Measurements from ENCODE around the gene MED16. TPM values are rescaled to one million over a fixed set of nuclear protein-coding genes. Genes with fewer than 3 reads are reported as not detected.

The MED16 gene
- total and polyA plus RNA-seq, 2 of the 4 experiments (the other 2 are of a cell fraction), result 8.1 to 40.2 TPM

DNA sequence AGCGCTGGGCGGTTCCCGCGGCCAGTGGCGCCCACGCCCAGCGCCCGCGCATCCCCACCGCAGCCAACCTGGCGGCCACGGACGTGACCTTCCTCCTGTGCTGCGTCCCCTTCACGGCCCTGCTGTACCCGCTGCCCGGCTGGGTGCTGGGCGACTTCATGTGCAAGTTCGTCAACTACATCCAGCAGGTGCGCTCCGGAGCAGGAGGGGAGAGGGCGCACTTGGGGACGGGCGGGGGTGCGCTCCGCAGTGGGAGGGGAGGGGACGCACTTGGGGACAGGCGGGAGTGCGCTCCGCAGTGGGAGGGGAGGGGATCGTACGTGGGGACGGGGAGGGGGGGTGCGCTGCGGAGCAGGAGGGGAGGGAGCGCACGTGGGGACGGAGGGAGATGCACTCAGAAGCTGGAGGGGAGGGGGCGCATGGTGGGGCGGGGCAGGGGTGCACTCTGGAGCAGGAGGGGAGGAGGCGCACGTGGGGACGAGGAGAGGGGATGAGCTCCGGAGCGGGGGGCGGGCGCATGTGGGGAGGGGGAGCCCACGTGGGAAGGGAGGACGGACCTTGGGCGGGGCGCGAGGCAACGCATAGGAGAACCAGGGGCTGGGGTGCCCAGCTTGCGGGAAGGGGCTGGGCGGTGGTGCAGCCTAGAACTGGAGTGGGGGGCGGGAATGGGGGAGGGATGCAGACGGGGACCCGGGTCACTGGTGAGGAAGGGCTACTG lies 25.7 kb upstream of the MED16 start:
- in situ Hi-C loops (cut with MboI; ENCODE audit: low sequenced_read_pairs), result no loop called here

More for the DNA sequence above, 25.7 kb upstream of the MED16 start:
- Histone ChIP-seq H4K5ac (ENCODE audit: low read depth, low read length) (no peak overlapping the region), H3K23ac (ENCODE audit: low read depth, low read length) (no peak overlapping the region), H3K9me3 (ENCODE audit: control insufficient read depth, insufficient read depth, low read length) (no peaks in the 10 kb centered on the region), H2BK5ac (ENCODE audit: low read depth, low read length, poor library complexity, severe bottlenecking) (no peak overlapping the region), H3K36me3 (ENCODE audit: control insufficient read depth, insufficient read depth, low read length) (no peaks in the 10 kb centered on the region), H4K91ac (ENCODE audit: insufficient read depth, low read depth, low read length) (no peak overlapping the region), H4K8ac (ENCODE audit: low read depth in 2 of 2, low read length in 2 of 2) (no peak overlapping the region), H3K9me1 (ENCODE audit: insufficient read depth, low read length) (no peaks in the 10 kb centered on the region), H2AFZ (replicated peaks; ENCODE audit: low read length, poor library complexity) (no peak overlapping the region), H2BK20ac (ENCODE audit: low read depth, low read length) (no peak overlapping the region), H2BK120ac (ENCODE audit: low read depth, low read length) (no peak overlapping the region), H3K18ac (ENCODE audit: low read depth, low read length) (no peak overlapping the region), H3K56ac (ENCODE audit: extremely low read depth, insufficient read depth, low read length) (no peak overlapping the region), H3K9ac (ENCODE audit: low read depth, low read length) (no peak overlapping the region), H3K4me1 (ENCODE audit: control insufficient read depth, insufficient read depth, low read length) (peaks cover 7% of the 10 kb centered on the region), H3K79me1 (ENCODE audit: low read depth in 1 of 2, low read length in 2 of 2) (peaks cover 0 to 1% of the 10 kb centered on the region in 2 experiments; a peak in 1 of 4 replicates), H2AK9ac (replicated peaks; ENCODE audit: low read depth, low read length, poor library complexity) (no peak overlapping the region), H3K4me2 (ENCODE audit: low read depth, low read length) (no peak overlapping the region), H2BK15ac (ENCODE audit: low read depth, low read length) (no peak overlapping the region), H3K4me3 (ENCODE audit: insufficient read depth, low read depth, low read length) (no peak overlapping the region), H3K4ac (ENCODE audit: low read depth, low read length) (no peak overlapping the region), H3K27me3 (ENCODE audit: control insufficient read depth, insufficient read depth, low read length) (peaks cover 38% of the 10 kb centered on the region), H3K14ac (replicated peaks; ENCODE audit: low read depth, low read length) (no peak overlapping the region), H3K27ac (ENCODE audit: insufficient read depth, low read length) (no peak overlapping the region), H2AK5ac (ENCODE audit: low read depth, low read length) (no peak overlapping the region), H4K20me1 (ENCODE audit: insufficient read depth, low read length) (no peaks in the 10 kb centered on the region)
- WGBS, 2 experiments (ENCODE audit: extremely low coverage in 2 of 2, insufficient read length in 1 of 2), result 2% methylated on average over 13 of the region's 58 CpGs; no CpG with 5 or more reads in 1 of the 2 experiments
- CTCF ChIA-PET, result no interaction called here
- no TSS peak for BruUV-seq (replicated peaks)
- POLR2A ChIA-PET (ENCODE audit: unreplicated experiment), result no interaction called here
- dilution Hi-C loops (cut with HindIII; ENCODE audit: low sequenced_read_pairs, unreplicated experiment) (no loop called here), intact Hi-C loops (cut with micrococcal nuclease) (no loop called here)
- TF ChIP-seq SMC3 (IDR thresholded peaks at IDR 0.05; ENCODE audit: low read depth, low read length), result no peak
- TF ChIP-seq NFE2L2 (IDR thresholded peaks at IDR 0.05; ENCODE audit: low read depth, low read length), result no peak
- no peak for TF ChIP-seq RCOR1 (IDR thresholded peaks at IDR 0.05; ENCODE audit: insufficient replicate concordance, low read length)
- no peak for TF ChIP-seq FOS (IDR thresholded peaks at IDR 0.05; ENCODE audit: low read depth, low read length)
- no peak for TF ChIP-seq MAFK (IDR thresholded peaks at IDR 0.05; ENCODE audit: low read depth, low read length)
- no peak for TF ChIP-seq RAD21 (IDR thresholded peaks at IDR 0.05; ENCODE audit: low read length)
- no peak for TF ChIP-seq CHD1 (IDR thresholded peaks at IDR 0.05; ENCODE audit: low read depth, low read length)
- TF ChIP-seq MAZ (IDR thresholded peaks at IDR 0.05; ENCODE audit: borderline replicate concordance, low read depth, low read length), result no peak
- no peak for DNase-seq
- no peak for ATAC-seq (ENCODE audit: low read depth)

Measured in IMR-90 (cell line).